DND-41 (cell line): Measurements from ENCODE around the gene SH2D3A.

Experiments
- EZH2 ChIP-seq: IDR thresholded peaks from 3 replicates; pipeline ENCODE4 v1.6.1; 2012; ENCODE audit warnings: borderline replicate concordance, low read depth, mild to moderate bottlenecking, moderate library complexity, low read length, inconsistent platforms; ENCODE audit not compliant: severe bottlenecking
- TF ChIP-seq, protein P1 (sequence below): IDR thresholded peaks from 2 replicates; pipeline ENCODE4 v1.5.1; 2012; ENCODE audit warnings: borderline replicate concordance, low read length, moderate library complexity, mild to moderate bottlenecking; ENCODE audit not compliant: poor library complexity, severe bottlenecking; ENCODE audit errors: extremely low read depth

DNA sequence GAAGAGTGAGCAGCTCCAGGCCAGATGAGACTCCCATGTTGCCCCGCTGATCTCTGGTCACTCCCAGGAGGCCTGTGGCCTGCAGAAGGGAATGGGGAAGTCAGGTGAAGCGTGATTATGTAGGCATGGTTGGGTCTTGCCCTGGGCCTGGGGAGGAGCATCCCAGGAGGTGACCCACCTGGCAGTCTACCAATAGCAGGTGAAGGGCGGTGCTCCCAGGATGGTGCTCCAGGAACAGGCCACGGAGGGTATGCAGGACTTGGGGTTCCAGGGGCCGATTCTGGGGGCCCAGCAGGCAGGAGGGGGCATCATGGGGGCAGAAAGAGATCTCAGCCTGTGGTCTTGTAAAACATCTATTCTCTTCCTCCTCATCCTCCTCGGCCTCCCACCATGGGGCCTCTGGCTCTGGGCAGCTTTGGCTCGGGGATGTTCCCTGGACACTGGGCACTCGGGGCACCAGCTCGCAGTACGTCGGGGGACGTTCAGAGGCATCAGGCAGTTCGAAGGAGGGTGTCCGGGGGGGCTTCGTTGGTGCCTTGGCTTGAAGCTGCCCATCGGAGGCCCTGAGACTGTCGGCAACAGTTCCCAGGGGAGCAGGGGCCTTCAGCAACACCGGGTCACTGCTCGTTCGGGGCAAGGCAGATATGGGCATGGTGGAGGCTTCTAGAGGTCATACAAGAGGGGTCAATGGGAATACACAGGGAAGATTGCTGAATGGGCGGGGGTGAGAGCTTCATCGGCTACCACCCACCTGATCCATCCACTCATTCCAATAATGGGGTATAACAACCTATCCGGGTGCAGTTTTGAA lies 12.4 kb downstream of the SH2D3A start:
- TF ChIP-seq, protein P1, sequence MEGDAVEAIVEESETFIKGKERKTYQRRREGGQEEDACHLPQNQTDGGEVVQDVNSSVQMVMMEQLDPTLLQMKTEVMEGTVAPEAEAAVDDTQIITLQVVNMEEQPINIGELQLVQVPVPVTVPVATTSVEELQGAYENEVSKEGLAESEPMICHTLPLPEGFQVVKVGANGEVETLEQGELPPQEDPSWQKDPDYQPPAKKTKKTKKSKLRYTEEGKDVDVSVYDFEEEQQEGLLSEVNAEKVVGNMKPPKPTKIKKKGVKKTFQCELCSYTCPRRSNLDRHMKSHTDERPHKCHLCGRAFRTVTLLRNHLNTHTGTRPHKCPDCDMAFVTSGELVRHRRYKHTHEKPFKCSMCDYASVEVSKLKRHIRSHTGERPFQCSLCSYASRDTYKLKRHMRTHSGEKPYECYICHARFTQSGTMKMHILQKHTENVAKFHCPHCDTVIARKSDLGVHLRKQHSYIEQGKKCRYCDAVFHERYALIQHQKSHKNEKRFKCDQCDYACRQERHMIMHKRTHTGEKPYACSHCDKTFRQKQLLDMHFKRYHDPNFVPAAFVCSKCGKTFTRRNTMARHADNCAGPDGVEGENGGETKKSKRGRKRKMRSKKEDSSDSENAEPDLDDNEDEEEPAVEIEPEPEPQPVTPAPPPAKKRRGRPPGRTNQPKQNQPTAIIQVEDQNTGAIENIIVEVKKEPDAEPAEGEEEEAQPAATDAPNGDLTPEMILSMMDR, result no peak
- no peak for TF ChIP-seq EZH2
